HepG2 (cell line): ENCODE measurements around the gene SECTM1. TPM values are rescaled to one million over a fixed set of nuclear protein-coding genes. Genes with fewer than 3 reads are reported as not detected.

Source experiments
- ATAC-seq: fragments of 200-7000 bp; cut with Tn5 transposase; 3 replicates; pipeline ENCODE4 v1.9.1; 2020; ENCODE audit warnings: mild to moderate bottlenecking, moderate library complexity
- BruUV-seq: library from RNA; stranded (reverse); fragments of 400-500 nt; replicated peaks from 2 replicates; lab custom pipeline; 2021; lab: Mats Ljungman, UMichigan
- CTCF ChIA-PET: fragments of 300-600 bp; formaldehyde crosslinking; extraction: SDS; loops from one replicate; lab custom pipeline; 2021; ENCODE audit warnings: low total read pairs, inconsistent platforms, low intra/inter-chr PET ratio; lab: Yijun Ruan, JAX
- POLR2A ChIA-PET: fragments of 350-600 bp; sonication (Branson Sonifier 250); formaldehyde crosslinking; loops from one replicate; lab custom pipeline; 2020; ENCODE audit warnings: antibody characterized with exemption, inconsistent platforms; lab: Yijun Ruan, JAX
- DNase-seq: peaks from one replicate; pipeline ENCODE4 v3.0.0-alpha.2; 2015; ENCODE audit warnings: low spot score
- FAIRE-seq: peaks from 3 replicates; lab custom pipeline; 2011; peaks lifted over from hg19 to GRCh38; lab: Jason Lieb, UNC
- H2AFZ ChIP-seq: one replicate; pipeline ENCODE4 v1.6.1; 2011; ENCODE audit warnings: low read length, inconsistent platforms
- H3K27ac ChIP-seq: fragments of 300-600 bp; 3 replicates; pipeline ENCODE4 v1.8.0; 2011; ENCODE audit warnings: mixed run types, mild to moderate bottlenecking, mixed read lengths, low read length, inconsistent platforms; ENCODE audit not compliant: insufficient read depth; ENCODE audit errors: extremely low read length
- H3K27me3 ChIP-seq, 2 experiments: fragments of 200-600 bp in 1 of 2; 2 replicates in 1 of 2; 3 replicates in 1 of 2; pipeline versions ENCODE4 v1.6.0 to v1.8.0; 2011; ENCODE audit warnings: low read length in 2 of 2, mild to moderate bottlenecking in 2 of 2, moderate library complexity in 2 of 2, inconsistent platforms in 1 of 2; ENCODE audit not compliant: insufficient read depth in 2 of 2, control insufficient read depth in 1 of 2
- H3K36me3 ChIP-seq, 2 experiments: fragments of 200-600 bp in 1 of 2; replicated peaks in 1 of 2; 2 replicates in 1 of 2; 3 replicates in 1 of 2; pipeline versions ENCODE4 v1.5.1 to v1.8.0; 2011; ENCODE audit warnings: low read length in 2 of 2, inconsistent platforms in 1 of 2; ENCODE audit not compliant: insufficient read depth in 2 of 2, control insufficient read depth in 1 of 2
- H3K4me1 ChIP-seq: 2 replicates; pipeline ENCODE4 v1.5.1; 2012; ENCODE audit warnings: low read length, inconsistent platforms; ENCODE audit not compliant: insufficient read depth
- H3K4me2 ChIP-seq: 2 replicates; pipeline ENCODE4 v1.6.0; 2011; ENCODE audit warnings: low read depth, low read length, inconsistent platforms
- H3K4me3 ChIP-seq, 3 experiments: fragments of 200-600 bp in 1 of 3; sonication (generic), shearing (Covaris generic) in 1 of 3; replicated peaks in 1 of 3; 2 replicates each; pipeline ENCODE4 v1.5.1; 2011 to 2016; ENCODE audit warnings: low read length in 3 of 3, inconsistent platforms in 2 of 3, low read depth in 2 of 3, mild to moderate bottlenecking in 2 of 3, control low read depth in 1 of 3, mixed read lengths in 1 of 3; ENCODE audit not compliant: insufficient read depth in 1 of 3
- H3K79me2 ChIP-seq: one replicate; pipeline ENCODE4 v1.6.1; 2011; ENCODE audit warnings: low read length, inconsistent platforms; ENCODE audit not compliant: insufficient read depth
- H3K9ac ChIP-seq: 2 replicates; pipeline ENCODE4 v1.6.0; 2011; ENCODE audit warnings: mild to moderate bottlenecking, low read depth, low read length, inconsistent platforms; ENCODE audit not compliant: insufficient read depth
- H3K9me3 ChIP-seq: 2 replicates; pipeline ENCODE4 v1.5.1; 2012; ENCODE audit warnings: mild to moderate bottlenecking, low read length
- H4K20me1 ChIP-seq: 2 replicates; pipeline ENCODE4 v1.6.0; 2011; ENCODE audit warnings: inconsistent platforms, mild to moderate bottlenecking, low read length, moderate library complexity; ENCODE audit not compliant: insufficient read depth
- CAMTA2 ChIP-seq: sonication (generic); formaldehyde crosslinking; IDR thresholded peaks from 2 replicates; pipeline ENCODE4 v1.4.0; 2020; ENCODE audit warnings: mild to moderate bottlenecking, missing genetic modification reagents, borderline replicate concordance
- E2F1 ChIP-seq: sonication (generic); formaldehyde crosslinking; IDR thresholded peaks from 2 replicates; pipeline ENCODE4 v1.5.0; 2020; ENCODE audit warnings: missing genetic modification reagents
- EP300 ChIP-seq, 3 experiments: sonication (generic) in 1 of 3; formaldehyde crosslinking in 1 of 3; IDR thresholded peaks; 2 replicates each; pipeline versions ENCODE4 v1.5.1 to v1.6.1; 2011 to 2020; ENCODE audit warnings: low read depth in 2 of 3, low read length in 2 of 3, borderline replicate concordance in 1 of 3, improper control_type of control experiment in 1 of 3, mild to moderate bottlenecking in 1 of 3, missing genetic modification reagents in 1 of 3, moderate library complexity in 1 of 3
- HNF4G ChIP-seq, 2 experiments: sonication (generic) in 1 of 2; formaldehyde crosslinking in 1 of 2; IDR thresholded peaks; 2 replicates each; pipeline versions ENCODE4 v1.4.0 to v1.6.1; 2011 to 2020; ENCODE audit warnings: borderline replicate concordance in 2 of 2, low read depth in 2 of 2, mild to moderate bottlenecking in 2 of 2, low read length in 1 of 2, missing genetic modification reagents in 1 of 2, moderate library complexity in 1 of 2
- IKZF4 ChIP-seq: sonication (generic); formaldehyde crosslinking; IDR thresholded peaks from 2 replicates; pipeline ENCODE4 v1.5.1; 2020; ENCODE audit warnings: borderline replicate concordance, mild to moderate bottlenecking, low read depth, missing genetic modification reagents; ENCODE audit errors: not compliant biosample characterization
- MXD4 ChIP-seq: IDR thresholded peaks from 2 replicates; pipeline ENCODE4 v1.6.1; 2016; ENCODE audit warnings: mild to moderate bottlenecking, missing biosample characterization, missing genetic modification reagents
- PRPF4 ChIP-seq: fragments of 200-400 bp; formaldehyde crosslinking; IDR thresholded peaks from 2 replicates; pipeline ENCODE4 v1.6.1; 2016; ENCODE audit warnings: low read length, low read depth; ENCODE audit not compliant: poor library complexity, severe bottlenecking
- SRY ChIP-seq: sonication (generic); formaldehyde crosslinking; IDR thresholded peaks from 2 replicates; pipeline ENCODE4 v1.8.0; 2022; ENCODE audit warnings: mild to moderate bottlenecking, missing genetic modification reagents
- TIGD3 ChIP-seq: sonication (generic); formaldehyde crosslinking; IDR thresholded peaks from 2 replicates; pipeline ENCODE4 v1.5.1; 2020; ENCODE audit warnings: mild to moderate bottlenecking, missing genetic modification reagents, borderline replicate concordance
- ZNF776 ChIP-seq: sonication (generic); formaldehyde crosslinking; IDR thresholded peaks from 2 replicates; pipeline ENCODE4 v1.4.0; 2020; ENCODE audit warnings: mild to moderate bottlenecking, missing genetic modification reagents
- WGBS: methylation state at CpG from one replicate; pipeline ENCODE4 v1.1.6; 2017; ENCODE audit warnings: low lambda C conversion rate; 5-methylcytosine and 5-hydroxymethylcytosine counted together
- in situ Hi-C: cut with HindIII; loops from 2 replicates; pipeline ENCODE4 v1.10.0; 2017; ENCODE audit warnings: low pct_unique_long_range_greater_than_20kb; ENCODE audit not compliant: extremely low pct_ligation_motif_present
- intact Hi-C: fragments of 100-400 bp; cut with micrococcal nuclease; formaldehyde crosslinking; loops from one replicate; pipeline ENCODE4 v1.10.0; 2022; ENCODE audit not compliant: unreplicated experiment
- polyA plus RNA-seq, 8 experiments: library from polyadenylated mRNA; depleted of rRNA in 3 of 8; stranded (reverse) in 7 of 8; unstranded in 1 of 8; fragments of >200 nt; fragmentation: Illumina TruSeq in 4 of 8; extraction: Trizol in 4 of 8; gene quantifications; 2 replicates each; pipeline versions ENCODE4 v1.2.1 to v1.2.3, GENCODE V29; 2011 to 2016; ENCODE audit warnings: low read depth in 4 of 8, missing spikeins in 1 of 8, mixed read lengths in 1 of 8; ENCODE audit not compliant: insufficient read depth in 1 of 8
- total RNA-seq, 5 experiments: library from RNA; depleted of rRNA; stranded (reverse); fragments of >200 nt; fragmentation: Illumina TruSeq; extraction: Trizol; gene quantifications; 2 replicates each; pipeline ENCODE4 v1.2.3, GENCODE V29; 2016; ENCODE audit warnings: low read depth in 1 of 5
- TF ChIP-seq, protein P1 (sequence below): sonication (generic); formaldehyde crosslinking; IDR thresholded peaks from 2 replicates; pipeline ENCODE4 v1.8.0; 2022; ENCODE audit warnings: missing genetic modification reagents, low read depth, mild to moderate bottlenecking, borderline replicate concordance
- TF ChIP-seq, protein P2 (sequence below): sonication (generic); formaldehyde crosslinking; IDR thresholded peaks from 2 replicates; pipeline ENCODE4 v1.5.0; 2020; ENCODE audit warnings: missing genetic modification reagents, mild to moderate bottlenecking, borderline replicate concordance
- TF ChIP-seq, protein P3 (sequence below): IDR thresholded peaks from 2 replicates; pipeline ENCODE4 v1.6.1; 2016; ENCODE audit warnings: missing compliant biosample characterization, missing genetic modification reagents, borderline replicate concordance
- TF ChIP-seq, protein P4 (sequence below): sonication (generic); formaldehyde crosslinking; IDR thresholded peaks from 2 replicates; pipeline ENCODE4 v1.4.0; 2020; ENCODE audit warnings: mild to moderate bottlenecking, missing genetic modification reagents

SECTM1 gene
- total and polyA plus RNA-seq, 2 of the 13 experiments (the other 11 are each of a cell fraction or from before 2014, with no cell fraction given), result 3.5 to 5.3 TPM

DNA sequence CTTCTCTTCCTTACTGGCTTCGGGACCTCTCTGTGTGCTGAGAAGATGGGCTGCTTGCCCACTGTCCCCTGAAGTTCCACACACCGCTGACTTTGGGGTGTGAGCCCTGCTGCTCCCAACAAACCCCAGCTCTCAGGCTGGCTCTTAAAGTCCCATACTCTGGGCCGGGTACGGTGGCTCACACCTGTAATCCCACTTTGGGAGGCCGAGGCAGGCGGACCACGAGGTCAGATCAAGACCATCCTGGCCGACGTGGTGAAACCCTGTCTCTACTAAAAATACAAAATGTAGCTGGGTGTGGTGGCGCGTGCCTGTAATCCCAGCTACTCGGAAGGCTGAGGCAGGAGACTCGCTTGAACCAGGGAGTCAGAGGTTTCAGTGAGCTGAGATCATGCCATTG, 33.3 kb downstream of the SECTM1 start:
- no peak overlapping the region for H3K27ac ChIP-seq
- TF ChIP-seq EP300 (IDR thresholded peaks at IDR 0.05; ENCODE audit: low read depth in 2 of 2, low read length in 2 of 2), result no peak
- TF ChIP-seq EP300 (CRISPR knock-in tag; IDR thresholded peaks at IDR 0.05; ENCODE audit: borderline replicate concordance), result no peak
- 0 out of 2 replicates have a peak, but pooled peaks have one; percentile 13 for TF ChIP-seq SRY (CRISPR knock-in tag)
- TF ChIP-seq, protein P1, sequence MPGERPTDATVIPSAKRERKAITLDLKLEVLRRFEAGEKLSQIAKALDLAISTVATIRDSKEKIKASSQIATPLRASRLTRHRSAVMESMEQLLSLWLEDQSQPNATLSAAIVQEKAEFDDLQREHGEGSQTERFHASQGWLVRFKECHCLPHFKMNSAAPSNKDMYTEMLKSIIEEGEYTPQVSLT (CRISPR knock-in tag), result no peak
- no peak for TF ChIP-seq PRPF4
- TF ChIP-seq, protein P2, sequence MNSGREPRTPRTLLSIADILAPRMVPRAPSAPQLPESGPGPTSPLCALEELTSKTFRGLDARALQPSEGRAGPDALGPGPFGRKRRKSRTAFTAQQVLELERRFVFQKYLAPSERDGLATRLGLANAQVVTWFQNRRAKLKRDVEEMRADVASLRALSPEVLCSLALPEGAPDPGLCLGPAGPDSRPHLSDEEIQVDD (CRISPR knock-in tag), result no peak
- 0 out of 2 replicates have a peak, but pooled peaks have one; percentile 10 for TF ChIP-seq MXD4
- peak; percentile 16 for TF ChIP-seq IKZF4 (CRISPR knock-in tag)
- no peak for TF ChIP-seq E2F1 (CRISPR knock-in tag)
- TF ChIP-seq CAMTA2 (CRISPR knock-in tag), result no peak
- no peak for TF ChIP-seq TIGD3 (CRISPR knock-in tag)
- TF ChIP-seq HNF4G (IDR thresholded peaks at IDR 0.05; ENCODE audit: borderline replicate concordance, low read depth, low read length), result no peak
- no peak for TF ChIP-seq HNF4G (CRISPR knock-in tag; IDR thresholded peaks at IDR 0.05; ENCODE audit: borderline replicate concordance, low read depth)
- TF ChIP-seq, protein P3, sequence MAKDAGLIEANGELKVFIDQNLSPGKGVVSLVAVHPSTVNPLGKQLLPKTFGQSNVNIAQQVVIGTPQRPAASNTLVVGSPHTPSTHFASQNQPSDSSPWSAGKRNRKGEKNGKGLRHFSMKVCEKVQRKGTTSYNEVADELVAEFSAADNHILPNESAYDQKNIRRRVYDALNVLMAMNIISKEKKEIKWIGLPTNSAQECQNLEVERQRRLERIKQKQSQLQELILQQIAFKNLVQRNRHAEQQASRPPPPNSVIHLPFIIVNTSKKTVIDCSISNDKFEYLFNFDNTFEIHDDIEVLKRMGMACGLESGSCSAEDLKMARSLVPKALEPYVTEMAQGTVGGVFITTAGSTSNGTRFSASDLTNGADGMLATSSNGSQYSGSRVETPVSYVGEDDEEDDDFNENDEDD (CRISPR knock-in tag), result no peak
- TF ChIP-seq, protein P4, sequence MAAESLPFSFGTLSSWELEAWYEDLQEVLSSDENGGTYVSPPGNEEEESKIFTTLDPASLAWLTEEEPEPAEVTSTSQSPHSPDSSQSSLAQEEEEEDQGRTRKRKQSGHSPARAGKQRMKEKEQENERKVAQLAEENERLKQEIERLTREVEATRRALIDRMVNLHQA (CRISPR knock-in tag), result no peak
- TF ChIP-seq ZNF776 (CRISPR knock-in tag), result no peak

More for the DNA sequence above, 33.3 kb downstream of the SECTM1 start:
- no peak for FAIRE-seq
- in situ Hi-C loops, result no loop called here
- no peak for DNase-seq
- no peaks in the 10 kb centered on the region for H3K27me3 ChIP-seq
- ATAC-seq, result no peak
- POLR2A ChIA-PET, result interaction anchor here (0.8 to 12.8 kb wide), 14 partner anchors 8 to 72 kb away, joined by 3 to 270 read pairs (median 20); partner anchors contain the start of genes CD7, CSNK1D and SECTM1
- no TSS peak for BruUV-seq
- intact Hi-C loops, result loop anchor here (2.0 to 5.0 kb wide), 3 partner anchors 21 to 51 kb away; no protein-coding TSS in a partner anchor
- H4K20me1 ChIP-seq, result no peaks in the 10 kb centered on the region
- WGBS, result 64% methylated on average over 13 of the region's 13 CpGs
- no peaks in the 10 kb centered on the region for H3K36me3 ChIP-seq
- no peak overlapping the region for H2AFZ ChIP-seq
- H3K4me2 ChIP-seq, result peak overlapping the region; percentile 99
- H3K4me1 ChIP-seq, result peaks cover 100% of the 10 kb centered on the region
- H3K4me3 ChIP-seq, result peak overlapping the region in 1 of 3 experiments; percentile 3; a peak in 1 of 6 replicates
- H3K79me2 ChIP-seq, result no peaks in the 10 kb centered on the region
- H3K9ac ChIP-seq, result 0 out of 2 replicates have a peak overlapping the region, but pooled peaks have one; percentile 1
- CTCF ChIA-PET, result interaction anchor here (0.7 to 2.7 kb wide), 3 partner anchors 17 to 64 kb away, joined by 3 to 26 read pairs (median 3); partner anchors contain the start of gene CD7
- H3K9me3 ChIP-seq, result no peaks in the 10 kb centered on the region
